HG03378 (cell line): ENCODE measurements around the gene PLXNB1.

ENCODE experiments used
- ATAC-seq: cut with Tn5 transposase; IDR thresholded peaks from one replicate; pipeline ENCODE4 v1.9.1; 2021; ENCODE audit warnings: mild to moderate bottlenecking, moderate library complexity; ENCODE audit not compliant: unreplicated experiment

The PLXNB1 gene

DNA sequence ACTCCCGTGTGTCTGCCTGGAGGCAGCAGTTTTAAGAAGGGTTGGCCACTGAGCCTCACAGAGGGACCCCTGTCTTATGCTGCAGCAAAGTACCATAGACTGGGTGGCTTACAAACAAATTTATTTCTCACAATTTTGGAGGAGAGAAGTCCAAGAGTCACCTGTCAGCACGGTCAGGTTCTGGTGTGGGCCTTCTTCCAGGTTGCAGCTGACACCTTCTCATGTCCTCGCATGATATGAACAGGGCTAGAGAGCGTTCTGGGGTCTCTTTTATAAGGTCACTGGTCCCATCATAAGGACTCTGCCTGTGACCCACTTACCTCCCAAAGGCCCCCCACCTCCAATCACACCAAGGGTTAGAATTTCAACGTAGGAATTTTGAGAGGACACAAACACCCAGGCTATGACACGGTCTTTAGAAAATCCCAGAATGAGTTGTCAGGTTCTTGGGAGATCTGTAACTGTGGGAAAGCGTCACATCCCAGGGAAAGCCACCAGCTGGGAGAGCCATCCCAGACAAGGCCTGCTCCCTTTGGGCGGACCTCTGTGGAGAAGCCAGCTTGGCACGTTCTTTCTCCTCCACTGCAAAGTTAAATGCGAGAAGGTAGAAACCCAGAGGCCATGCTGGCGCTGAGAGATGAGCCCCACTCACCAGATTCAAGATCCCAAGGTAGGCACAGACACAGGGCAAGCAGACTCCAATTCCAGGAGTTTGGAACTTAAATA lies 58.1 kb downstream of the PLXNB1 start, which contains the start of gene FBXW12:
Gene FBXW12 (plus strand): TSS at position 569 of the 726 bp plus-strand sequence. CDS start 549 bp downstream, outside the sequence.
- ATAC-seq: no peak

GRCh38 chr3:48370333-48370713 lies 59.6 kb downstream of the PLXNB1 start:
- no peak for ATAC-seq

DNA sequence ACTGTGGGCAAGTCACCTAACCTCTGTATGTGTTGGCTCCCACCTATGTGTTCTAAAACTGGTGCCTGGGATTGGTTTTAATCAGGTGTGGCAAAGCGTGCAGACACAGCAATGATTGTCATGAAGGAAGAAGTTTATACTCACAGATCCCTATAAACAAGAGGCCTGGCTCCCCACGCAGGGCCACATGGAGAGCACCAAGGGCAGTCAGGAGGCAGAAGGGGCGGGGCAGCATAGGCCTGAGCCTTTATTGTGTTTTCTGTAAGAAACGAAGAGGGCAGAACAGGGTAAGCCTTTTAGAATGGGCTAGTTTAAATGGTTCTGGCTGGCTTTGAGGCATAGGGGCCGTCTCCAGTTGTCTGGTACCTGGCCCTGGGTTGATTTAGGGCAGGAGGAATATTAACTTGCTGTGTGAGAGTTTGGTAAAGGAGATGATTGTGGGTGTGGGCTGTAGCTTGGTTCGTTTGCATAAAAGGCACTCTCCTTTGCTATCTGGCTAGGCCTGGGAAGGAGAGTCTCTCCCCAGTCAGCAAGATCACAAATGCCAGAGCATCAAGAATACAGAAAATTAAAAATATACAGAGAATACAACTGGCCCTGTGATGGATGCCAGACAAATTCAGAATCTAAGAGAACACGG lies 60.1 kb downstream of the PLXNB1 start:
- ATAC-seq: no peak

DNA sequence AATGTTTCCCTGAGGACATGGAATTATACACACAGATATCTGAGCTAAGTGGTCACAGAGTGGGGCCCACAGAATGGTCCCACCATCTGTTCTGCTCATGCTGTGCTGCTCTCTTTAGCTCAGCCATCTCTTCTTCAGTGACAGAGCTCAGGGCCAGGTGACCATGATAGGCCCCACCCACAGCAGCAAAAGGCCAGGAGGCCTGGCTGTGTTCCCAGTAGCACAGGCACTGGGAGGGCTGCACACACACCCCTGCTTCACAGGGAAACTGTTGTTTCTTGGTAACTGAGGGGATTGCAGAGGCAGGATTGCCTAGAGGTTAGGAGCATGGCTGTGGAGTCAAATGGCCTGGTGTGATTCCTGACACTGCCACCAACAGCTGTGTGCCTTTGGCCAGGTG lies 62.7 kb downstream of the PLXNB1 start:
- ATAC-seq: no peak

- no peak for ATAC-seq
These were observed 65.0 kb downstream of the PLXNB1 start for GRCh38 chr3:48364840-48365239.

DNA sequence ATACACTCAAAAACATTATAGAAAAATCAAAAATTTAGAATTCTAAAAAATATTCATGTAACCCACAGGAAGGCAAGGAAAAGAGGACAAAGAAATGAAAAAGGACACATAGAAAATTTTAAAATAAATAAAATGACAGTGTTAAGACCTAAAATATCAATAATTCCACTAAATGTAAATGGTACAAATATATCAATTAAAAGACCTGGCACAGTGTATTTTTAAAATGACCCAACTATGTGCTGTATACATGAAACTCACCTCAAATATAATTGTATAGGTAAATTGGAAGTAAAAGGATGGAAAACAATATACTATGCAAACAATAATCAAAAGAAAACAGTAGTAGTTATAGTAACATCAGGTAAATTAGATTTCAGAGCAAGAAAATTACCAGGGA lies 68.0 kb downstream of the PLXNB1 start:
- ATAC-seq: no peak

- ATAC-seq: no peak
These were observed 73.5 kb downstream of the PLXNB1 start for GRCh38 chr3:48356419-48356818.

GRCh38 chr3:48353987-48354386 lies 75.9 kb downstream of the PLXNB1 start:
- ATAC-seq: no peak
